ENCODE measurements around the gene UBAC2. TPM values are rescaled to one million over a fixed set of nuclear protein-coding genes. Genes with fewer than 3 reads are reported as not detected.

UBAC2 gene
- total RNA-seq, 1 experiment from 2014 or later, result 41.0 TPM

GRCh38 chr13:99211421-99212035 is 10.9 kb downstream of the UBAC2 start:
- Mint-ChIP-seq H3K4me1 (ENCODE audit: low read depth, unreplicated experiment) (peaks cover 7% of the 10 kb centered on the region), H3K36me3 (ENCODE audit: insufficient read depth, unreplicated experiment) (peaks cover 3% of the 10 kb centered on the region), H3K27ac (ENCODE audit: unreplicated experiment) (no peak overlapping the region), H3K4me3 (ENCODE audit: low read depth, unreplicated experiment) (no peak overlapping the region), H3K9me3 (ENCODE audit: low read depth, unreplicated experiment) (no peaks in the 10 kb centered on the region), H3K27me3 (ENCODE audit: unreplicated experiment) (no peaks in the 10 kb centered on the region)
- CTCF ChIA-PET, result no interaction called here
- no peak for TF ChIP-seq CTCF (IDR thresholded peaks at IDR 0.05; ENCODE audit: unreplicated experiment)
- no TSS peak for BruUV-seq (replicated peaks)
- DNase-seq, result no peak
- intact Hi-C loops (cut with micrococcal nuclease; ENCODE audit: unreplicated experiment), result no loop called here

- CTCF ChIA-PET, result no interaction called here
- intact Hi-C loops (cut with micrococcal nuclease; ENCODE audit: unreplicated experiment), result no loop called here
- no peak for DNase-seq
- no peak overlapping the region for H3K27ac Mint-ChIP-seq (ENCODE audit: unreplicated experiment)
- no peaks in the 10 kb centered on the region for H3K4me1 Mint-ChIP-seq (ENCODE audit: low read depth, unreplicated experiment)
- no peaks in the 10 kb centered on the region for H3K9me3 Mint-ChIP-seq (ENCODE audit: low read depth, unreplicated experiment)
- H3K36me3 Mint-ChIP-seq (ENCODE audit: insufficient read depth, unreplicated experiment), result no peaks in the 10 kb centered on the region
- no peak for TF ChIP-seq CTCF (IDR thresholded peaks at IDR 0.05; ENCODE audit: unreplicated experiment)
- H3K27me3 Mint-ChIP-seq (ENCODE audit: unreplicated experiment), result no peaks in the 10 kb centered on the region
- BruUV-seq (replicated peaks), result no TSS peak
- no peak overlapping the region for H3K4me3 Mint-ChIP-seq (ENCODE audit: low read depth, unreplicated experiment)
Observed at GRCh38 chr13:99214232-99214631, 13.6 kb downstream of the UBAC2 start.

- intact Hi-C loops (cut with micrococcal nuclease; ENCODE audit: unreplicated experiment), result no loop called here
- H3K27me3 Mint-ChIP-seq (ENCODE audit: unreplicated experiment), result no peaks in the 10 kb centered on the region
- H3K4me3 Mint-ChIP-seq (ENCODE audit: low read depth, unreplicated experiment), result no peak overlapping the region
- H3K4me1 Mint-ChIP-seq (ENCODE audit: low read depth, unreplicated experiment), result no peaks in the 10 kb centered on the region
- BruUV-seq (replicated peaks), result no TSS peak
- no peak overlapping the region for H3K27ac Mint-ChIP-seq (ENCODE audit: unreplicated experiment)
- CTCF ChIA-PET, result no interaction called here
- TF ChIP-seq CTCF (IDR thresholded peaks at IDR 0.05; ENCODE audit: unreplicated experiment), result no peak
- DNase-seq, result no peak
- no peaks in the 10 kb centered on the region for H3K9me3 Mint-ChIP-seq (ENCODE audit: low read depth, unreplicated experiment)
- no peaks in the 10 kb centered on the region for H3K36me3 Mint-ChIP-seq (ENCODE audit: insufficient read depth, unreplicated experiment)
Observed at GRCh38 chr13:99214731-99215130, 14.1 kb downstream of the UBAC2 start.

- intact Hi-C loops (cut with micrococcal nuclease; ENCODE audit: unreplicated experiment), result no loop called here
Observed at GRCh38 chr13:99215184-99215830, 14.7 kb downstream of the UBAC2 start.

More at GRCh38 chr13:99215184-99215830, 14.7 kb downstream of the UBAC2 start:
- H3K36me3 Mint-ChIP-seq (ENCODE audit: insufficient read depth, unreplicated experiment), result no peaks in the 10 kb centered on the region
- H3K9me3 Mint-ChIP-seq (ENCODE audit: low read depth, unreplicated experiment), result no peaks in the 10 kb centered on the region
- H3K4me3 Mint-ChIP-seq (ENCODE audit: low read depth, unreplicated experiment), result no peak overlapping the region
- CTCF ChIA-PET, result no interaction called here
- BruUV-seq (replicated peaks), result no TSS peak
- no peak overlapping the region for H3K27ac Mint-ChIP-seq (ENCODE audit: unreplicated experiment)
- no peaks in the 10 kb centered on the region for H3K4me1 Mint-ChIP-seq (ENCODE audit: low read depth, unreplicated experiment)
- no peaks in the 10 kb centered on the region for H3K27me3 Mint-ChIP-seq (ENCODE audit: unreplicated experiment)
- TF ChIP-seq CTCF (IDR thresholded peaks at IDR 0.05; ENCODE audit: unreplicated experiment), result no peak
- DNase-seq, result no peak
